ENCODE measurements around the gene SCCPDH. TPM values are rescaled to one million over a fixed set of nuclear protein-coding genes. Genes with fewer than 3 reads are reported as not detected.
"Not testable (repeated sequence)": the region's sequence is repeated elsewhere in the genome, so short reads cannot be mapped to it uniquely, and the experiment has no call there.

The SCCPDH gene
- total RNA-seq, 1 donor from 2014 or later = 9.3 TPM

GRCh38 chr1:246727594-246727993 lies 3.4 kb downstream of the SCCPDH start:
- POLR2A ChIA-PET = no interaction called here
- no peak overlapping the region for H3K27ac Mint-ChIP-seq
- H3K36me3 Mint-ChIP-seq (ENCODE audit: low read depth) = peaks cover 47% of the 10 kb centered on the region
- TF ChIP-seq CTCF (IDR thresholded peaks at IDR 0.05) = no peak
- no peak for ATAC-seq (ENCODE audit: low read depth)
- CTCF ChIA-PET = no interaction called here
- peaks cover 16% of the 10 kb centered on the region for H3K9me3 Mint-ChIP-seq
- intact Hi-C loops (cut with micrococcal nuclease) = no loop called here
- H3K27me3 Mint-ChIP-seq = no peaks in the 10 kb centered on the region
- no peak for DNase-seq
- H3K4me3 Mint-ChIP-seq = no peak overlapping the region
- H3K4me1 Mint-ChIP-seq = peaks cover 14% of the 10 kb centered on the region

GRCh38 chr1:246728311-246728710 lies 4.1 kb downstream of the SCCPDH start:
- Mint-ChIP-seq H3K27ac (no peak overlapping the region), H3K36me3 (ENCODE audit: low read depth) (peaks cover 47% of the 10 kb centered on the region), H3K9me3 (peaks cover 16% of the 10 kb centered on the region), H3K4me1 (peaks cover 14% of the 10 kb centered on the region), H3K4me3 (no peak overlapping the region), H3K27me3 (no peaks in the 10 kb centered on the region)
- no peak for ATAC-seq (ENCODE audit: low read depth)
- intact Hi-C loops (cut with micrococcal nuclease) = no loop called here
- no peak for DNase-seq
- ChIA-PET CTCF (no interaction called here), POLR2A (no interaction called here)
- TF ChIP-seq CTCF (IDR thresholded peaks at IDR 0.05) = no peak

- CTCF ChIA-PET = not testable (repeated sequence)
These were observed 4.8 kb downstream of the SCCPDH start for GRCh38 chr1:246729040-246729439.

GRCh38 chr1:246730839-246731238 lies 6.6 kb downstream of the SCCPDH start:
- no peak for ATAC-seq (ENCODE audit: low read depth)
- no peak for DNase-seq
- no peak for TF ChIP-seq CTCF (IDR thresholded peaks at IDR 0.05)
- Mint-ChIP-seq H3K36me3 (ENCODE audit: low read depth) (peaks cover 55% of the 10 kb centered on the region), H3K4me1 (no peaks in the 10 kb centered on the region), H3K27me3 (no peaks in the 10 kb centered on the region), H3K9me3 (peaks cover 16% of the 10 kb centered on the region), H3K27ac (no peak overlapping the region), H3K4me3 (no peak overlapping the region)
- POLR2A ChIA-PET = no interaction called here
- CTCF ChIA-PET = no interaction called here
- intact Hi-C loops (cut with micrococcal nuclease) = no loop called here

More at GRCh38 chr1:246729040-246729439, 4.8 kb downstream of the SCCPDH start:
- intact Hi-C loops (cut with micrococcal nuclease); H3K27ac Mint-ChIP-seq; H3K4me1 Mint-ChIP-seq; H3K4me3 Mint-ChIP-seq; POLR2A ChIA-PET; H3K27me3 Mint-ChIP-seq; ATAC-seq (ENCODE audit: low read depth); DNase-seq: not testable (repeated sequence)
- peaks cover 16% of the 10 kb centered on the region for H3K9me3 Mint-ChIP-seq
- H3K36me3 Mint-ChIP-seq (ENCODE audit: low read depth) = peaks cover 49% of the 10 kb centered on the region

- CTCF ChIA-PET; DNase-seq; H3K4me3 Mint-ChIP-seq; H3K4me1 Mint-ChIP-seq; POLR2A ChIA-PET; ATAC-seq (ENCODE audit: low read depth); H3K27me3 Mint-ChIP-seq; H3K27ac Mint-ChIP-seq; intact Hi-C loops (cut with micrococcal nuclease): not testable (repeated sequence)
- Mint-ChIP-seq H3K36me3 (ENCODE audit: low read depth) (peaks cover 63% of the 10 kb centered on the region), H3K9me3 (peaks cover 16% of the 10 kb centered on the region)
These were observed 7.7 kb downstream of the SCCPDH start for GRCh38 chr1:246731873-246732272.

- no peak for TF ChIP-seq CTCF (IDR thresholded peaks at IDR 0.05)
- Mint-ChIP-seq H3K9me3 (peaks cover 12% of the 10 kb centered on the region), H3K27ac (no peak overlapping the region), H3K27me3 (no peaks in the 10 kb centered on the region), H3K4me3 (no peak overlapping the region), H3K36me3 (ENCODE audit: low read depth) (peaks cover 53% of the 10 kb centered on the region), H3K4me1 (no peaks in the 10 kb centered on the region)
- ChIA-PET POLR2A (no interaction called here), CTCF (no interaction called here)
- ATAC-seq (ENCODE audit: low read depth) (no peak), DNase-seq (no peak)
- intact Hi-C loops (cut with micrococcal nuclease) = no loop called here
These were observed 9.5 kb downstream of the SCCPDH start for GRCh38 chr1:246733704-246734103.

Measured in activated B cell treated with CpG ODN at 0.5 μM for 24 hours (primary cell).